HS-5 (cell line): ENCODE results near the gene HOOK1.
"Not testable (repeated sequence)": the region's sequence is repeated elsewhere in the genome, so short reads cannot be mapped to it uniquely, and the experiment has no call there.

Source experiments
- DNase-seq: peaks from one replicate; pipeline ENCODE4 v3.0.0-alpha.2; 2012; ENCODE audit warnings: low read depth

The HOOK1 gene

DNA sequence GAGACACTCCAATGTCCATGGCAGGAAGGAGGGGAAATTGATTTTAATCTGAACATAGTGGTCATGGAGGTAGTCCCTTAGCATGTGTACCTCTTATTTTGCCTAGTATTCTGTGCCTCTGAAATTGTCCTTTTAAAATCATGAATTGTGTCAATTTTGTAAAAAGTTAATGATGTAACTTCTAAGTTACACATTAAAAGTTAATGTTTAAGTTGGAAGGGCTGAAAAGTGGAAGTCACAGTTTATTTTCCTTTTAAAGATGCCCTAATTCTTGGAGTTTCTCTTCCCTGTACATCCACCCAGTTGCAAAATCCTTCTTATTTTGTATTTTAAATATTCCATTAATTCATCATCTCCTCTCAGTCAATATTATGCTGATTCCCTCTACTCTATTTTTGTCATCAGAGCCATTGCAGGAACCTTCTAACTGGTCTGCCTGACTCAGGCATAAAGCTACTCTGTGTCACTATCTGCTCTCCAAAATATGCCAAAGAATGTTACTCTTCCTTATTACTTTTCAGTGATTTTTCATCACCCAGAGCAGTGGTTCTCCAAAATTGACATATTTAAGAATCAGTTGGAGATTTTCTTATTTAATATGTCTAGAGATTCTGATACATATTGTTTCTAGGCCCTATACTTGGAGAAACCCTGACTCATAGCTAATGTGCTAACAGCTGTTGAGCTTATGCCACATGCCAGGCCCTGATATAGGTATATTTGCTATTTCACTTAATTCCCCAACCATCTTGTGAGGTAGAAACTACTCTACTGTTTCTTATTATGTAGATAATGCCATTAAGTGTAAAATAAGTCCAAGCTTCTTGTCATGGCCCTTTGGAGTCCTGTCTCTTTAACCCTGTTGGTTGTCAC lies 5.1 kb downstream of the HOOK1 start:
- DNase-seq = no peak

DNA sequence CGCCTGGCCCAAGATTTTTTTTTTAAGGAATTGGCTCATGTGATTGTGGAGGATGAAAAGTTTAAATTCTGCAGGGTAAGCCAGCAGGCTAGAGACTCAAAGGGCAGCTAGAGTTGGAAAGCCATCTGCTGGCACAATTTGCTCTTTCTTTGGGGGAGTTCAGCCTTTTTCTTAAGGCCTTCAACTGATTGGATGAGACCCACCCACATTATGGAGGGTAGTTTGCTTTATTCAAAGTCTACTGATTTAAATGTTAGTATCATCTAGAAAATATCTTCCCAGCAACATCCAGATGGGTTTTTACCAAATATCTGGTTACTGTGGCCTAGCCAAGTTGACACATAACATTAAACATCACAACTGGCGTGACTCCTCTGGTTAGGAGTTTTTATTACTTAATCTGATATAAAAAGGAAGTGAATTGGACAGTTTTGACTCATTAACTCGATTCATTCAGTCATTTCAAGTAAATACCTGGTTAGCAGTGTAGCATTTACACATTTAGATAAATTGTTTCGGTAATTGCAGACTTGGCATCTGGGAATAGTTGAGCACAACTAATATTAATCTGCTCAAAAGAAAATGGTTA lies 12.4 kb downstream of the HOOK1 start:
- DNase-seq = no peak

DNA sequence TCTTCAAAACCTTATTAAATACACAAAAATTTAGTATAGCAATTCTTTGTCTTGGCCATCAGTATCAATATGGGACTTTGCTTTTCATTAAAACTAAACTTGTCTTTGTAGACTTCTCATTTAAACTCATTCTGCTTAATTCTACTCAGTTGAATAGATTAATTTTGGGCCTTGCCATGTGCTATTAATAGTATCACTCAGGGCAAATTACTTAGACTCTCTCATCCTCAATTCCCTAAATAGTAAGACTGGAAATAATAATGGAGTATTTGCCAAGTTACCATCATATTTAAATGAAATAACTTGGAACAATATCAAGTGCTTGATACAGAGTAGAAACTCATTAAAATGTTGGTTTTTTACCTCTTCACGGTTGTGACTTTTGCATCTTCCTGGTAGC lies 13.4 kb downstream of the HOOK1 start:
- no peak for DNase-seq

DNA sequence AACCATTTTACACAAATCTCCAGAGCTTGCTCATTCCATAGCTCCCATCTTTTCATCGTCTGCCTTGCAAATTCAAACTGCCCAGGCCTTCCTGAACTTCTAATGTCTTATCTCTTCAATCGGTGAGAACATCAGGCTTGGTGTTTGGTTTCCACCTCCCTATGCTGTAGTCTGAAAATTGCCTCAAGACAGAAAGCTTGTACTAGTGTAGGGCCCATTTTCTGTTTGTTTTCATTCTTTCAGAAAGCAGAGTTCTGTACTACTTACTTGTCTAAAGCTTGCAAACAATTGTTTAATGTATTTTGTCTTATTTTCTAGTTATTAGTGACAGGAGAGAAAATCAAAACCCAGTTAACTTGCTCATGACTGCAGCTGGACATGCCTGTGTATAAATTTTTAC lies 16.8 kb downstream of the HOOK1 start:
- no peak for DNase-seq

DNA sequence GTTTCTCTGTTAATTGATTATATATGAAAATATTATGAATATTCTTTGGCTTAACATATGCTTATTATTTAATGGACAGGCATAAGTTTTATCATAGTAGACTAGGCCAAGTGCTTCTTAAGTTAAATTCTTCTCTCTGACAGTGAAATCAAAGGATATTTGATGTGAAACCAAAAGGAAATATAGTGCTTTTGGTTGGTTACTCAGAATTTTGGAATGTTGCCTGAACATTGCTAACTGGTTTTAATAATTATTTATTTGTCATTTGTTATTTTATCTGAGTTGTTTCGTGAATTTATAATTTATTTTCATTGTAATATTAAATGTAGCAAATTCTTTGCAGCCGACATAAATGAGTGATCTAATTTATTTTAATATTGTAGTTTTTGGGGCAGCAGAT lies 18.3 kb downstream of the HOOK1 start:
- no peak for DNase-seq

DNA sequence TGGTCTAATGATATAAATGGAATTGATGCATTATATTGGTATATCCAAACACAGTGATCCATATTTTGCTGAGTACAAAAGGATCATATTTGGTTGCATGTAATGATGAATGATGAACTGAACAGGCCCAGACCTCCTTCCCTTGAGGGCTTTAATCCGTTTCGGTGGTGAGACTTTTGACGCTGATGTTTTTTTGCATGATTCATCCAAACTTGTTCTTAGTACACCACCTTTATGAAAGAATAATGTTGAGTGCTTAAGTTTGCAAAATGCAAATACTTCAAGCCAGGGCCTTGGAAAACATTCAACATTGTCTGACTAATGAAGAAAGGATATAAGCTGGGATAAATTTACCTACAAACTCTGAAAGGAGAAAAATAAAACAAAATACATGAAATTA lies 19.2 kb downstream of the HOOK1 start:
- no peak for DNase-seq

DNA sequence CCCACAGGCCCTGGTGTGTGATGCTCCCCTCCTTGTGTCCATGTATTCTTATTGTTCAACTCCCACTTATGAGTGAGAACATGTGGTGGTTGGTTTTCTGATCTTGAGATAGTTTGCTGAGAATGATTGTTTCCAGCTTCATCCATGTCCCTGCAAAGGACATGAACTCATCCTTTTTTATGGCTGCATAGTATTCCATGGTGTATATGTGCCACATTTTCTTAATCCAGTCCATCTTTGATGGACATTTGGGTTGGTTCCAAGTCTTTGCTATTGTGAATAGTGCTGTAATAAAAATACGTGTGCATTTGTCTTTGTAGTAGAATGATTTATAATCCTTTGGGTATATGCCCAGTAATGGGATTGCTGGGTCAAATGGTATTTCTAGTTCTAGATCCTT lies 23.1 kb downstream of the HOOK1 start:
- DNase-seq = not testable (repeated sequence)

DNA sequence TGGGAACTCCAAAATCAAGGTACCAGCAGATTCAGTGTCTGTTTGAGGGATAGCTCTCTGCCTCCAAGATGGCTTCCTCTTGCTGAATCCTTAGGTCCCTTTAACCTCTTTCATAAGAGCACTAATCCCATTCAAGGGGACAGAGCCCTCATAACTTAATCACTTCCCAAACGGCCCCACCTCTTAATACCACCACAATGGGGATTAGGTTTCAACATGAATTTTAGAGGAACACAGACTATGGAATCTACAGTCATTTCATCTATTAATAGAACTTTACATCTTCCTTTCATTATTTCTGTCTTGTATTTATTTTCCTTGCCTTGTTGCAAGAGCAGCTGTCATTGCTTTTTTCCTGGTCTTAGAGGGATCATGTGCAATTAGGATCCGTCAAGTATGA lies 30.3 kb downstream of the HOOK1 start:
- no peak for DNase-seq

DNA sequence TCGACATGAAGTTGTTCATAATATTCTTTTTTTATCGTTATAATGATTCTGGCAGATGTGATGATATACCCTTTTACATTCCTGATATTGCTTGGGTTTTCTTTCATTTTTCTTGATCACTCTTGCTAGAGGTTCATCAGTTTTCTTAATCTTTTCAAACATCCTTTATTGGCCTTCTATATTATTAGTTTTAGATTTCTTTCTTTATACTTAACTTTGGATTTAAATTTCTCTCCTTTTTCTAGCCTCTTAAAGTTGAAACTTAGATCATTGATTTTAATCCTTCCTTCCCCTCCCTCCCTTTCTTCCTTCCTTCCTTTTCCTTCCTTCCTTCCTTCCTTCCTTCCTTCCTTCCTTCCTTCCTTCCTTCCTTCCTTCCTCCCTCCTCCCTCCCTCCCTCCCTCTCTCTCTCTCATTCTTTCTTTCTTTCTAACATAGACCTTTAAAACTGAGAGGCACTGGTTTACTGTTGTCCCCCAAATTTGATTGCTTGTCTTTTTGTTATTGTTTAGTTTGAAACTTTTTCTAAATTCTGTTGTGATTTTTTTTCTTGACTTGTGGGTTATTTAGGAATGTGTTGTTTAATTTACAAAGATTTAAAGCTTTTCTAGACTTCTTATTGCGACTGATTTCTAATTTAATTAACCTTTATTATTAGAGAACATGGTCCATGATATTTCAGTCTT lies 31.6 kb downstream of the HOOK1 start:
- no peak for DNase-seq

DNA sequence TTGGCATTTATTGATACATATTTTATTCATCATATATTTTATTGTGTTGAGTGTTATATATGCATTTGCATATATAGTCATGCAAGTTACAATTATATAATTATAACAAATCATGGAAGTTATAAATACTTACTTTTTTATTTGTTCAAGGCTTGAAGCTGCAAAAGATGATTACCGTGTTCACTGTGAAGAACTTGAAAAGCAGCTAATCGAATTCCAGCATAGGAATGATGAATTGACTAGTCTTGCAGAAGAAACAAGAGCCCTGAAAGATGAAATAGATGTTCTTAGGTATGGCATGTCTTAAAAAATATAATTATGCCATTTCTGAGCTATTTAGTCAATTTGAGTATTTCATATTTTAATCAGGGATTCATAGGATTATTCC lies 32.1 kb downstream of the HOOK1 start:
- DNase-seq = no peak

DNA sequence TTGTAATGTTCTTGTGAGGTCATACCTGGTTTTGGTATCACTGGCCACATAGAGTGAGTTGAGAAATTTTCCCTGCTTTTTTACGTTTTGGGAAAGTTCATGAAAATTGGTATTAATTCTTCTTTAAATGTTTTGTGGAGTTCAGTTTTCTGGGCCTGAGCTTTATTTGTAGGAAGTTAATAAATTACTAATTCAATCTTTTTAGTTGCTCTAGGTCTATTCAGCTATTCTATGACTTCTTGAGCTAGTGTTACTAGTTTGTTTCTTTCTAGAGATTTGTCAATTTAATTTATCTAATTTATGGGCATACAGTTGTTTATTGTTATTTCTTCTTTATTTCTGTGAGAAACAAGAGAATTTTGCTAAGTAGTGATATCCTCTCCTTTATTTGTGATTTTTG lies 37.4 kb downstream of the HOOK1 start:
- no peak for DNase-seq

DNA sequence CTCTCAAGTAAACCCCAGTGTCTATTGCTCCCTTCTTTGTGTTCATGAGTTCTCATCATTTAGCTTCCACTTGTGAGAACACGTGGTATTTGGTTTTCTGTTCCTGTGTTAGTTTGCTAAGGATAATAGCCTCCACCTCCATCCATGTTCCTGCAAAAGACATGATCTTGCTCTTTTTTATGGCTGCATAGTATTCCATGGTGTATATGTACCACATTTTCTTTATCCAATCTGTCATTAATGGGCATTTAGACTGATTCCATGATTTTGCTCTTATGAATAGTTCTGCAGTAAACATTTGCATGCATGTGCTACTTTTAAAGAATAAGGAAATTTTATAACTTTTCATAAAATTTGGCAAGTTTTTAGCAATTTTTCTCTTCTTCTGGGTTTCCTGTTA lies 40.5 kb downstream of the HOOK1 start:
- DNase-seq = not testable (repeated sequence)

DNA sequence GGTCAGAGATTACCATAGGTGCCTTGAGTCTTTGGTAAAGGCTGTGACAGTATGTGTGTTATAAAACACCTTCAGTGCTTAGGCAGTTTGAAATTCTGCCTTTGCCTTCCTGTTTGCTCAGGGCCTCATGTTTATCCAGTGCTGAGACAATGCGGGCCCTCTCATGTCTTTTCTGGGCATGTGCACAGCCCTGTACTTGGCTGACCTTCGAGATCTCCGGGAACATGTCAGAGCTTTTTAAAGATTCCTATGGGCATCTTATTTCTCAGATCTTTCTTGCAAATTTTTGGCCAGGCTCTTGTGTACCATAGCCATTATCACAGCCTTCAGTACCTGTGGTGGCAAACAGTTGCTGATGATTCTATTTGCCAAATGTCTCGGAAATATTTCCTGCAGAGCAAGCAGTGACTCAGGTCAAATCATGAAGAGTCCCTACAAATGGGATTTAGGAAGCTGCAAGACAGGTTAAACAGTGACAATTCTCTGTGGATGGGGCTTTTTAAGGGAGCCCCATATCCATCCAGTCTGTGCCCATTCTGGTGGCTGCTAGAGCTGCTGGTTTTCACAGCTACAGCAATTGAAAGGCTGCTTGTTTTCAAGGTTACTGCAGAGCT lies 42.1 kb downstream of the HOOK1 start:
- DNase-seq = no peak

DNA sequence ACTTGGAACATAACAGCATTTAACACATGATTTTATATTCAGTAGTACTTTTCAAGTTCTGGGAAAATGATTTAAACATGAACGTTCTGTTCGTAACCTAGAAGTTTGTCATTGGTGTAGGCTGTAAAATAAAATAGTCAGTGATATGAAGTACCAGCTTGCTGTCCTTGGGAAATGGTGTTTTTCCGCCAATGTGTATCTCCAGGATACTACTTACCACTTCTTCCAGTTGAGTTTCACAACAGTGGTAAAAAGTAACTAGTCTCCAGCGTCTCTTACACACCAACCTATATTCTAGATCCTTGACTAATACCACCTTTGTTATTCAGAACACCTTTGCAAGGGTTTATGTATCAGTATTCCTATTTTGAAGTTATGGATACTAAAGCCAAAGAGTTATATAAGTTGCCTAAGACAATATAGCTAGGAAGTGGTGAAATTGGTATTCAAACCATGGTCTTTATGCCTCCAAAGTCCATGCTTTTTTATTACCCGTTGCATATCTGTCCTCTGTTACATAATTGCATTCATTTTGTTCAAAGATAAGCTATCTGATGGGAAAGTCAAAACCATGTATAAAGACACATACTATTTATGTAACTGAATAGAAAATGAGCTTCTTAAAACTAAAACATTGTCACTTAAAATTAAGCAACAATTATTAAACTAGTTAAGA lies 43.1 kb downstream of the HOOK1 start:
- DNase-seq = no peak

DNA sequence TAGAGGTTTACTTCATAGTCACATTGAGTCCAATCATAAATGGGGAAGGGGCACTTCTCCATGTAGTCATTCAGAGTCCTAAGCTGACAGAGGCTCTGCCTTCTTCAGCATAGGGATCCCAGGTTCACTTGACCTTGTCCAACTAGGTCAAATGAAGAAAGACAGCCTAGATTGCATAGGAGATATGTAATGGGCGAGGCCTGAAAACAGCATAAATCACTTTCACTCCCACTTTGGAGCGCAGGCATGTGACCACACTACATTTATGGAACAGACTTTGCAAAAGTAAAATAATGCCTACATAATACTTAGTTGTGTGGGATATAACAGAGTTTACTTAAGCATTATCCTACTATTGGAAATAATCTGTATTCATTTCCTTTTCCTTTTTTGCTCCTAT lies 51.7 kb downstream of the HOOK1 start:
- no peak for DNase-seq

DNA sequence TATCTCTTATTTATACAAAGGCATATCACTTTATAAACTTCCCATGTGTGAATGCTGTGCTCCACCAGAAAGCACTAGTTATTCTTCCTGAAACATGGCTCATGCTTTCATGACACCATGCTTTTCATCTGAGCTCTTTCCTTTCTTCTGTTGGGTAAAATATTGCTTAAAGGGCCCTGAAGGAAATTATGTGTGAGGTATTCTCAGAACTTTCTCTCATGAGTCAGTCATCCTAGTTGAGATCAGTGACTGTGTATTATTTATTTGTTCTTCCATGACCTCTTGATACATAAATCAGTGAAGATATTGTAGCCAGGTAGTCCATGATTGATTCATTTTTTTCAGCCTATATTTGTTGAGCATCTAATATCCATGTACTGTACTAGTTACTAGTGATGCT lies 57.0 kb downstream of the HOOK1 start:
- DNase-seq = no peak

DNA sequence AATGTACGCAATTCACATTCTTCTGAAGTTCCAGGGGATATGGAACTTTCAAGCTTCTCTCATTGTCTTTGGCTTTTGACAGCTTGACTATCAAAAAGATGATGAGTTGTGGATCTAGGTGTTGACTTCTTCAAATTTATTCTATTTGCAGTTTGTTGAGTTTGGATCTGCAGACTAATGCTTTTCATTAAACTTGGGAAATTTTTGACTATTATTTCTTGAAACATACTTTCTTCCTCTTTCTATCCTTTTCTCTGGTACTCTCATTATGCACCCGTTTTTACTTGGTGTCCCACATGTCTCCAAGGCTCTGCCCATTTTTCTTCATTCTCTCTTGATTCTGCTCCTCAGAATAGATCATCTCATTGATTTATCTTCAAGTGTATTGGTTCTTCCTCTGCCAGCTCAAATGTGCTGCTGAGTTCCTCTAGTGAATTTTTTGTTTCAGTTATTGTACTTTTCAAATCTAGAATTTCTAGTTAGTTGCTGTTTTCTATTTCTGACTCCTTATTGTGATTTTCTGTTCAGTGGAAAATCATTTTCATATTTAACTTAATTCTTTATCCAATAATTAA lies 62.4 kb downstream of the HOOK1 start:
- no peak for DNase-seq

DNA sequence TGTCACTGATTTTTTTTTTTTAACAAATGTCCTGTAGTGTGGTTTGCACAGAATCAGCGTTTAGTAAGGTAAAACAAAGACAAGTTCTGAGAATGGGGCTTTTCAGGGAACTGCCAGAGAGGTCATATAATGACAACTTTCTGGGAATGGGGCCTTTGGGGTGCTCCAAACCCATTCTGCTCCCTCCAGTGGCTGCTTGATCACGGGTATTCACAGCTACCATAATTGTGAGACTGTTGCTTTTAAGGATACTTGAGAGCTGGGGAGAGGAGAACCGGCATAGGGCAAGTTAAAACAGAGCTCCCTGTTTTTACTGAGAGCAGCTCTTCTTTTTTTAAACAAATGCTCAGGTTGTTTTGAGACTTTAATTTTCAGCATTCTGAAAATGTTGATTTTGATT lies 63.6 kb downstream of the HOOK1 start:
- DNase-seq = no peak

DNA sequence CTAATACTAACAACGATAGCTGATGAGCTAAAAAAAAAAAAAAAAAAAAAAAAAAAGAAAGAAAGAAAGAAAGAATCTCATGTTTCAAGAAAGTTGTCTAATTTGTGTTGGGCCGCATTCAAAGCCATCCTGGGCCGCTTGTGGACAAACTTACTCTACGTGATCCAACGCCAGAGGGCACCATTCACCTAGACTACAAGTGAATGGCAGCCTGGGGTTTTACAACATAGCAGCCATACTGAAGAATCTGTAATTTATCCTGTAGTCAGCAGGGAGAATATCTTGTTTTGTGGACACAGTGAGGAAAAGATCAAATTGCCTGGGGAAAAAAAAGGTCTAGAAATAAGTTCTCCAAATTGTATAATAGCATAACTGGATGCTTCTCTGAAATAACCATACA lies 64.8 kb downstream of the HOOK1 start:
- no peak for DNase-seq

DNA sequence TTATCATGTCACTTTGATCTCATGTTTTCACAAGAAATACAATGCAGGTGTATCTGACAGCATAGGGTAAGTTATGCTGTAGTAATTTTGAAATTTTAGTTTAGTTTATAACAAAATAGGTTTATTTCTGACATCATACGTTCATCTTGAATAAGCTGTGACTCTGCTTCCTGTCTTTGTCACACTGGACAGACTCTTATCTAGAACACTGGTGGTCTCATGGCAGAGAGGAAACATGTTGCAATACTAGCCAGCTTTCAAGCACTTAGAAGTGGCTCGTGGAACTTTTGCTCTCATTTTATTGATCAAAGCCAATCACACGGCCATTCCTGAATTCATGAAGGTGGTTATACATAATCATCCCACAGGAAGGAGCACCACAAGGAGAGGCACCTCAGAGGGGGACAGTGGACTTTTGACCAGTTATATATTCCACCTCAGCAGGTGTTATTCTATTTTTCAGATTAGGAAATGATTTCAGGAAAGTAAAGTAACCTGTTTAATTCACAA lies 65.3 kb downstream of the HOOK1 start:
- DNase-seq = no peak

DNA sequence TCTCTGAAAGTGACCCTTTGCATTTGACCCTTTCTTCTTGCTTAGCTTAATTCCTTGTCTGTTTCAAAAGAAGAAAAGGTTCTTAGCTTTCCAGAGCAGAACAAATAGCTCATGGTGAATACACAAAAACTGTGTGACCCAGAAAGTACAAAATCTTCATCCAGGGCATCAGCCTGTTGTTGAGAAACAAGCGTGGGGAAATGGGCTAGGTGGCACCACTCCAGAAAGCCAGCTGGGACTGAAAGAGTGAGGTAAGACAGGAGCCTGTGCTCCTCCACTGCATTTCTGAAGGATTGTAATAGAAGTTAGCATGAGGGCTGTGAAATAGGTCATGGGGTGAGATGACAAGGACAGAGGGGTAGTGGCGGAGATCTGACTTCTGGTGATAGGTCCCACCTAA lies 66.0 kb downstream of the HOOK1 start:
- no peak for DNase-seq
